Measurements from ENCODE around the gene SRBD1. TPM values are rescaled to one million over a fixed set of nuclear protein-coding genes. Genes with fewer than 3 reads are reported as not detected.

The SRBD1 gene, protein sequence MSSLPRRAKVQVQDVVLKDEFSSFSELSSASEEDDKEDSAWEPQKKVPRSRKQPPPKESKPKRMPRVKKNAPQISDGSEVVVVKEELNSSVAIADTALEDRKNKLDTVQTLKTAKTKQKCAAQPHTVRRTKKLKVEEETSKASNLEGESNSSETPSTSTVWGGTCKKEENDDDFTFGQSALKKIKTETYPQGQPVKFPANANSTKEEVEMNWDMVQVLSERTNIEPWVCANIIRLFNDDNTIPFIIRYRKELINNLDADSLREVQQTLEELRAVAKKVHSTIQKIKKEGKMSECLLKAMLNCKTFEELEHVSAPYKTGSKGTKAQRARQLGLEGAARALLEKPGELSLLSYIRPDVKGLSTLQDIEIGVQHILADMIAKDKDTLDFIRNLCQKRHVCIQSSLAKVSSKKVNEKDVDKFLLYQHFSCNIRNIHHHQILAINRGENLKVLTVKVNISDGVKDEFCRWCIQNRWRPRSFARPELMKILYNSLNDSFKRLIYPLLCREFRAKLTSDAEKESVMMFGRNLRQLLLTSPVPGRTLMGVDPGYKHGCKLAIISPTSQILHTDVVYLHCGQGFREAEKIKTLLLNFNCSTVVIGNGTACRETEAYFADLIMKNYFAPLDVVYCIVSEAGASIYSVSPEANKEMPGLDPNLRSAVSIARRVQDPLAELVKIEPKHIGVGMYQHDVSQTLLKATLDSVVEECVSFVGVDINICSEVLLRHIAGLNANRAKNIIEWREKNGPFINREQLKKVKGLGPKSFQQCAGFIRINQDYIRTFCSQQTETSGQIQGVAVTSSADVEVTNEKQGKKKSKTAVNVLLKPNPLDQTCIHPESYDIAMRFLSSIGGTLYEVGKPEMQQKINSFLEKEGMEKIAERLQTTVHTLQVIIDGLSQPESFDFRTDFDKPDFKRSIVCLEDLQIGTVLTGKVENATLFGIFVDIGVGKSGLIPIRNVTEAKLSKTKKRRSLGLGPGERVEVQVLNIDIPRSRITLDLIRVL
- 18.8 and 20.4 TPM in 2 replicates for total RNA-seq

DNA sequence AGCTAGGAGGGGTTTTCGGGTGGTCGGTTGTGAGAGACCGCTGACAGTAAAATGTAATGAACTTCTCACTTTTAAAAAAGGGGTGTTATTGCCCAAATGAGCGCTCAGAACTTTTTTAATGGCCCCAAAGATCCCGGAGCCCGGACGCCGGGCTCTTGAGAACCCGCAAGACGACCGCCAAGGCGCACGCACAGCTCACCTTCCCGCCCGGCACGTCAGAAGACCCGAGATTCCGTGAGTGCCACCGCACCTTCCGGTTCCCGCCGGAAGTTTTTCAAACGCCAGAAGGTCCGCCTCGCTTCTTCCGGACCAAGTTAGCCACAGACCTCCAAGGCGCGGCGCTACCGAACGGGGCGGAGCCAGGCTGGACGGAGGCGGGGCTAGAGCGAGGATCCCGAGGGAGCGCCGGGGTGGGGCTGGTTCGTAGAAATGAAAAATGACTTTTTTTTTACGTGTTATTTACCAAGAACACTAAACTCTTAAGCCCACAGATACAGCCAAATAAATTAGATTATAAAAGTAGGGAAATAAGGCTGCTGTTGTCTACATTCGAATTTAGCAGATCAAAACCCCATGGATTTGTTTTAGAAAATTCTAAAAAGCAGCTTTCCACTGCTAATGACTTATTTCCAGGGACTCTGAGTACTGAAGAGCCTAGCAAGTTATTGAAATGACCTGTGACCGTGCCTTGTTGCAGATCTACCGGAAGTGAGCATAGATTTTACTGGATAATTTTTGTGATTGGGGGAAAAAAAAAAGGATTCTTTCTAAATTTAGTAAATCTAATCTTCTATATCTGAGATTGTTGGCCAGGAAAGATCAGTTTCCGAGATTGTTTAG lies at the start of gene SRBD1:
Gene SRBD1, minus strand, starts transcription at position 248 of the 840 bp plus-strand sequence. CDS start 5,826 bp downstream, outside the sequence.

DNA sequence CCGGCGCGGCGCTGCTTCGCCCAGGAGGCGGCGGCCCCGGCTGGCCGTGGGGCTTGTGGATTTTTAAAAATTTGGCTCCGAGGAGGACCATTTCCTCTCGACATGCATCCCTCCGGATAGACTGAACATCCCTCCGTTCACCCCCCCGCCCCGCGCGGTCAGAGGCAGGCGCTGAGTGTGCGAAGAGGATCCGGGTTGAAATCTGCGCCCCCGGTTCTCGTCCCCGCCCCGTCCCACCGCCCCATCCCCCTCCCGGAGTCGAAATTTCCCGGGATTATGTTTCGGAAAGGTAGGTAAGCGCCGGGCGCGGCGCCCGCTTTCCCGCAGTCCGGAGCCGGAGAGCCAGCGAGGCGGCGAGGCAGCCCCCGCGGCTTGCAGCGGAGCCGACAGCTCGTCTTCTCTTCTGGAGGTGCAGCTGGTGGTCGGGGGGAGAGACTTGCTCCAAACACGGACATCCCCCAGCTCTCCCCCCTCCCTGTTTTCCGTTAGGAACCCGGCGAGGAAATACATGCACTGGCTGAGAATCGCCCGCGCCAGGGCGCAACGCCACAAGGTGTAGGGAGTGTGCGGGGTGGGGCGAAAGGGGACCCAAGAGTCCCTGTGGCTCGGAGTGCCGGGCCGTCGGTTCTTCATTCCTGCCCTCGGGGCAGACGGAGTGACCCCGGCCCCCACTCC lies 40.5 kb upstream of the SRBD1 start, which contains the start of gene PRKCE:
Gene PRKCE, plus strand, starts transcription at position 261 of the 675 bp plus-strand sequence.

Small RNA genes lying within 50 kb of the gene (small RNA-seq; reads per million reads assigned to genes)
- not detected for gene RN7SL414P

Other genes with a start within 250 kb of the SRBD1 start
- 3.9 and 8.6 TPM in 2 replicates for gene PRKCE, start 40.4 kb upstream of the SRBD1 start, total RNA-seq

All from placental epithelial cell (primary cell).